ENCODE data around the gene CSTPP1. TPM values are rescaled to one million over a fixed set of nuclear protein-coding genes. Genes with fewer than 3 reads are reported as not detected.

CSTPP1 gene
- total and polyA plus RNA-seq, 2 of the 8 experiments (the other 6 are each of a cell fraction or from before 2014, with no cell fraction given) = 24.2 to 28.7 TPM

GRCh38 chr11:47183969-47184368 is 247.4 kb downstream of the CSTPP1 start (continued):
- TF ChIP-seq, protein P1, sequence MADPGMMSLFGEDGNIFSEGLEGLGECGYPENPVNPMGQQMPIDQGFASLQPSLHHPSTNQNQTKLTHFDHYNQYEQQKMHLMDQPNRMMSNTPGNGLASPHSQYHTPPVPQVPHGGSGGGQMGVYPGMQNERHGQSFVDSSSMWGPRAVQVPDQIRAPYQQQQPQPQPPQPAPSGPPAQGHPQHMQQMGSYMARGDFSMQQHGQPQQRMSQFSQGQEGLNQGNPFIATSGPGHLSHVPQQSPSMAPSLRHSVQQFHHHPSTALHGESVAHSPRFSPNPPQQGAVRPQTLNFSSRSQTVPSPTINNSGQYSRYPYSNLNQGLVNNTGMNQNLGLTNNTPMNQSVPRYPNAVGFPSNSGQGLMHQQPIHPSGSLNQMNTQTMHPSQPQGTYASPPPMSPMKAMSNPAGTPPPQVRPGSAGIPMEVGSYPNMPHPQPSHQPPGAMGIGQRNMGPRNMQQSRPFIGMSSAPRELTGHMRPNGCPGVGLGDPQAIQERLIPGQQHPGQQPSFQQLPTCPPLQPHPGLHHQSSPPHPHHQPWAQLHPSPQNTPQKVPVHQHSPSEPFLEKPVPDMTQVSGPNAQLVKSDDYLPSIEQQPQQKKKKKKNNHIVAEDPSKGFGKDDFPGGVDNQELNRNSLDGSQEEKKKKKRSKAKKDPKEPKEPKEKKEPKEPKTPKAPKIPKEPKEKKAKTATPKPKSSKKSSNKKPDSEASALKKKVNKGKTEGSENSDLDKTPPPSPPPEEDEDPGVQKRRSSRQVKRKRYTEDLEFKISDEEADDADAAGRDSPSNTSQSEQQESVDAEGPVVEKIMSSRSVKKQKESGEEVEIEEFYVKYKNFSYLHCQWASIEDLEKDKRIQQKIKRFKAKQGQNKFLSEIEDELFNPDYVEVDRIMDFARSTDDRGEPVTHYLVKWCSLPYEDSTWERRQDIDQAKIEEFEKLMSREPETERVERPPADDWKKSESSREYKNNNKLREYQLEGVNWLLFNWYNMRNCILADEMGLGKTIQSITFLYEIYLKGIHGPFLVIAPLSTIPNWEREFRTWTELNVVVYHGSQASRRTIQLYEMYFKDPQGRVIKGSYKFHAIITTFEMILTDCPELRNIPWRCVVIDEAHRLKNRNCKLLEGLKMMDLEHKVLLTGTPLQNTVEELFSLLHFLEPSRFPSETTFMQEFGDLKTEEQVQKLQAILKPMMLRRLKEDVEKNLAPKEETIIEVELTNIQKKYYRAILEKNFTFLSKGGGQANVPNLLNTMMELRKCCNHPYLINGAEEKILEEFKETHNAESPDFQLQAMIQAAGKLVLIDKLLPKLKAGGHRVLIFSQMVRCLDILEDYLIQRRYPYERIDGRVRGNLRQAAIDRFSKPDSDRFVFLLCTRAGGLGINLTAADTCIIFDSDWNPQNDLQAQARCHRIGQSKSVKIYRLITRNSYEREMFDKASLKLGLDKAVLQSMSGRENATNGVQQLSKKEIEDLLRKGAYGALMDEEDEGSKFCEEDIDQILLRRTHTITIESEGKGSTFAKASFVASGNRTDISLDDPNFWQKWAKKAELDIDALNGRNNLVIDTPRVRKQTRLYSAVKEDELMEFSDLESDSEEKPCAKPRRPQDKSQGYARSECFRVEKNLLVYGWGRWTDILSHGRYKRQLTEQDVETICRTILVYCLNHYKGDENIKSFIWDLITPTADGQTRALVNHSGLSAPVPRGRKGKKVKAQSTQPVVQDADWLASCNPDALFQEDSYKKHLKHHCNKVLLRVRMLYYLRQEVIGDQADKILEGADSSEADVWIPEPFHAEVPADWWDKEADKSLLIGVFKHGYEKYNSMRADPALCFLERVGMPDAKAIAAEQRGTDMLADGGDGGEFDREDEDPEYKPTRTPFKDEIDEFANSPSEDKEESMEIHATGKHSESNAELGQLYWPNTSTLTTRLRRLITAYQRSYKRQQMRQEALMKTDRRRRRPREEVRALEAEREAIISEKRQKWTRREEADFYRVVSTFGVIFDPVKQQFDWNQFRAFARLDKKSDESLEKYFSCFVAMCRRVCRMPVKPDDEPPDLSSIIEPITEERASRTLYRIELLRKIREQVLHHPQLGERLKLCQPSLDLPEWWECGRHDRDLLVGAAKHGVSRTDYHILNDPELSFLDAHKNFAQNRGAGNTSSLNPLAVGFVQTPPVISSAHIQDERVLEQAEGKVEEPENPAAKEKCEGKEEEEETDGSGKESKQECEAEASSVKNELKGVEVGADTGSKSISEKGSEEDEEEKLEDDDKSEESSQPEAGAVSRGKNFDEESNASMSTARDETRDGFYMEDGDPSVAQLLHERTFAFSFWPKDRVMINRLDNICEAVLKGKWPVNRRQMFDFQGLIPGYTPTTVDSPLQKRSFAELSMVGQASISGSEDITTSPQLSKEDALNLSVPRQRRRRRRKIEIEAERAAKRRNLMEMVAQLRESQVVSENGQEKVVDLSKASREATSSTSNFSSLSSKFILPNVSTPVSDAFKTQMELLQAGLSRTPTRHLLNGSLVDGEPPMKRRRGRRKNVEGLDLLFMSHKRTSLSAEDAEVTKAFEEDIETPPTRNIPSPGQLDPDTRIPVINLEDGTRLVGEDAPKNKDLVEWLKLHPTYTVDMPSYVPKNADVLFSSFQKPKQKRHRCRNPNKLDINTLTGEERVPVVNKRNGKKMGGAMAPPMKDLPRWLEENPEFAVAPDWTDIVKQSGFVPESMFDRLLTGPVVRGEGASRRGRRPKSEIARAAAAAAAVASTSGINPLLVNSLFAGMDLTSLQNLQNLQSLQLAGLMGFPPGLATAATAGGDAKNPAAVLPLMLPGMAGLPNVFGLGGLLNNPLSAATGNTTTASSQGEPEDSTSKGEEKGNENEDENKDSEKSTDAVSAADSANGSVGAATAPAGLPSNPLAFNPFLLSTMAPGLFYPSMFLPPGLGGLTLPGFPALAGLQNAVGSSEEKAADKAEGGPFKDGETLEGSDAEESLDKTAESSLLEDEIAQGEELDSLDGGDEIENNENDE (IDR thresholded peaks at IDR 0.05; ENCODE audit: insufficient replicate concordance, low read length) = no peak
- TF ChIP-seq JUN (IDR thresholded peaks at IDR 0.05; ENCODE audit: low read depth, low read length) (no peak), KDM1A (IDR thresholded peaks at IDR 0.05; ENCODE audit: borderline replicate concordance, low read length) (no peak), CHD2 (IDR thresholded peaks at IDR 0.05; ENCODE audit: low read length) (no peak), KDM5A (IDR thresholded peaks at IDR 0.05; ENCODE audit: low read length) (no peak), SRF (IDR thresholded peaks at IDR 0.05; ENCODE audit: low read depth, low read length) (no peak), KDM4A (IDR thresholded peaks at IDR 0.05; ENCODE audit: low read depth, low read length, severe bottlenecking) (no peak), HDAC2 (IDR thresholded peaks at IDR 0.05; ENCODE audit: borderline replicate concordance in 1 of 2, low read depth in 2 of 2, low read length in 2 of 2) (no peak), RFX5 (IDR thresholded peaks at IDR 0.05; ENCODE audit: borderline replicate concordance, low read depth, low read length) (no peak), HDAC6 (IDR thresholded peaks at IDR 0.05; ENCODE audit: low read depth, low read length) (no peak), CEBPB (IDR thresholded peaks at IDR 0.05; ENCODE audit: low read depth, low read length) (no peak), SP1 (IDR thresholded peaks at IDR 0.05; ENCODE audit: low read depth, low read length) (no peak), CBX5 (IDR thresholded peaks at IDR 0.05; ENCODE audit: low read depth, low read length) (no peak)
